Fibroblast of lung (primary cell): ENCODE measurements around the gene NAB1. TPM values are rescaled to one million over a fixed set of nuclear protein-coding genes. Genes with fewer than 3 reads are reported as not detected.

Source experiments
- DNase-seq, 2 donors: peaks; one replicate each; pipeline versions ENCODE4 v3.0.0 to v3.0.0-alpha.2; 2010; ENCODE audit warnings: low read depth in 2 of 2
- H2AFZ ChIP-seq: 2 replicates; pipeline ENCODE4 v1.5.1; 2012; ENCODE audit warnings: low read length, control low read depth, inconsistent platforms
- H3K27ac ChIP-seq: 2 replicates; pipeline ENCODE4 v1.5.1; 2011; ENCODE audit warnings: low read length, control low read depth; ENCODE audit not compliant: insufficient read depth
- H3K27me3 ChIP-seq: 2 replicates; pipeline ENCODE4 v1.5.1; 2011; ENCODE audit warnings: mild to moderate bottlenecking, low read length; ENCODE audit not compliant: control insufficient read depth, insufficient read depth
- H3K36me3 ChIP-seq: 2 replicates; pipeline ENCODE4 v1.5.1; 2011; ENCODE audit warnings: low read length; ENCODE audit not compliant: control insufficient read depth, insufficient read depth
- H3K4me1 ChIP-seq: 2 replicates; pipeline ENCODE4 v1.5.1; 2011; ENCODE audit warnings: low read length; ENCODE audit not compliant: control insufficient read depth, insufficient read depth; ENCODE audit errors: extremely low read depth
- H3K4me2 ChIP-seq: 2 replicates; pipeline ENCODE4 v1.5.1; 2011; ENCODE audit warnings: low read length, control low read depth; ENCODE audit not compliant: insufficient read depth; ENCODE audit errors: extremely low read depth
- H3K4me3 ChIP-seq, 4 experiments: fragments of 200-600 bp in 1 of 4; sonication (generic) in 1 of 4; replicated peaks in 1 of 4; 2 replicates each; pipeline ENCODE4 v1.5.1; 2011 to 2016; ENCODE audit warnings: low read length in 4 of 4, low read depth in 3 of 4, mild to moderate bottlenecking in 3 of 4, control low read depth in 2 of 4, inconsistent platforms in 1 of 4, mixed read lengths in 1 of 4; ENCODE audit not compliant: insufficient read depth in 1 of 4; ENCODE audit errors: control extremely low read depth in 1 of 4
- H3K79me2 ChIP-seq: 2 replicates; pipeline ENCODE4 v1.5.1; 2012; ENCODE audit warnings: mild to moderate bottlenecking, low read length, inconsistent platforms; ENCODE audit not compliant: control insufficient read depth, insufficient read depth
- H3K9ac ChIP-seq: 2 replicates; pipeline ENCODE4 v1.5.1; 2011; ENCODE audit warnings: mild to moderate bottlenecking, low read length, control low read depth; ENCODE audit not compliant: insufficient read depth
- H3K9me3 ChIP-seq: 2 replicates; pipeline ENCODE4 v1.5.1; 2012; ENCODE audit warnings: low read depth, low read length; ENCODE audit not compliant: control insufficient read depth, insufficient read depth
- H4K20me1 ChIP-seq: 2 replicates; pipeline ENCODE4 v1.5.1; 2011; ENCODE audit warnings: low read length; ENCODE audit not compliant: control insufficient read depth, insufficient read depth; ENCODE audit errors: extremely low read depth
- CTCF ChIP-seq, 2 donors: IDR thresholded peaks in 1 of 2; conservative IDR thresholded peaks in 1 of 2; 1 replicate in 1 of 2; 2 replicates in 1 of 2; pipeline ENCODE4 v1.5.1; 2011 to 2012; ENCODE audit warnings: low read length in 2 of 2, control low read depth in 1 of 2, inconsistent platforms in 1 of 2, low read depth in 1 of 2, mild to moderate bottlenecking in 1 of 2
- EZH2 ChIP-seq: IDR thresholded peaks from 2 replicates; pipeline ENCODE4 v1.5.1; 2012; ENCODE audit warnings: low read length, control low read depth, mild to moderate bottlenecking; ENCODE audit errors: missing control alignments
- polyA plus RNA-seq, 2 donors: library from polyadenylated mRNA; depleted of rRNA in 1 of 2; stranded (reverse) in 1 of 2; unstranded in 1 of 2; fragments of >200 nt; gene quantifications; 2 replicates each; pipeline ENCODE4 v1.2.1, GENCODE V29; 2011 to 2012; ENCODE audit warnings: missing spikeins in 1 of 2
- total RNA-seq: library from RNA; depleted of rRNA; stranded (reverse); fragments of >200 nt; gene quantifications from 2 replicates; pipeline ENCODE4 v1.2.1, GENCODE V29; 2014

The NAB1 gene
- total and polyA plus RNA-seq, 2 donors (not counting 1 experiment from before 2014, with no cell fraction given) = 18.3 to 46.6 TPM

GRCh38 chr2:190636361-190636760 is 12.5 kb upstream of the NAB1 start:
- Histone ChIP-seq H3K36me3 (no peaks in the 10 kb centered on the region), H3K9me3 (no peaks in the 10 kb centered on the region), H3K4me1 (peaks cover 10% of the 10 kb centered on the region), H3K27me3 (no peaks in the 10 kb centered on the region), H3K4me3 (no peak overlapping the region), H4K20me1 (no peaks in the 10 kb centered on the region), H2AFZ (no peak overlapping the region), H3K79me2 (no peaks in the 10 kb centered on the region), H3K27ac (no peak overlapping the region), H3K9ac (no peak overlapping the region), H3K4me2 (peak overlapping the region; percentile 7)
- peak; percentile 82 to 88 for DNase-seq
- TF ChIP-seq EZH2 (no peak), CTCF (conservative IDR thresholded peaks at IDR 0.05 in 1 of 2, IDR thresholded peaks at IDR 0.05 in 1 of 2; ENCODE audit: low read depth in 1 of 2, low read length in 2 of 2) (no peak)

GRCh38 chr2:190637281-190637734 is 11.6 kb upstream of the NAB1 start:
- no peaks in the 10 kb centered on the region for H4K20me1 ChIP-seq
- no peak overlapping the region for H3K9ac ChIP-seq
- TF ChIP-seq EZH2 (no peak), CTCF (conservative IDR thresholded peaks at IDR 0.05 in 1 of 2, IDR thresholded peaks at IDR 0.05 in 1 of 2; ENCODE audit: low read depth in 1 of 2, low read length in 2 of 2) (no peak)
- no peaks in the 10 kb centered on the region for H3K36me3 ChIP-seq
- no peaks in the 10 kb centered on the region for H3K79me2 ChIP-seq
- no peaks in the 10 kb centered on the region for H3K27me3 ChIP-seq
- no peak overlapping the region for H3K27ac ChIP-seq
- no peaks in the 10 kb centered on the region for H3K9me3 ChIP-seq
- DNase-seq = peak; percentile 74 to 90
- no peak overlapping the region for H3K4me3 ChIP-seq
- H3K4me1 ChIP-seq = peaks cover 10% of the 10 kb centered on the region
- no peak overlapping the region for H3K4me2 ChIP-seq
- no peak overlapping the region for H2AFZ ChIP-seq

GRCh38 chr2:190637903-190638618 is 10.8 kb upstream of the NAB1 start:
- no peak for TF ChIP-seq EZH2
- TF ChIP-seq CTCF (conservative IDR thresholded peaks at IDR 0.05 in 1 of 2, IDR thresholded peaks at IDR 0.05 in 1 of 2; ENCODE audit: low read depth in 1 of 2, low read length in 2 of 2) = no peak
- H3K4me3 ChIP-seq = no peak overlapping the region
- H2AFZ ChIP-seq = no peak overlapping the region
- H3K79me2 ChIP-seq = no peaks in the 10 kb centered on the region
- H3K9ac ChIP-seq = no peak overlapping the region
- peak in 1 of 2 donors; percentile 27 for DNase-seq
- H3K9me3 ChIP-seq = no peaks in the 10 kb centered on the region
- H3K27ac ChIP-seq = no peak overlapping the region
- H4K20me1 ChIP-seq = no peaks in the 10 kb centered on the region
- peaks cover 10% of the 10 kb centered on the region for H3K4me1 ChIP-seq
- no peak overlapping the region for H3K4me2 ChIP-seq
- no peaks in the 10 kb centered on the region for H3K27me3 ChIP-seq
- H3K36me3 ChIP-seq = no peaks in the 10 kb centered on the region
